GM19438 (cell line): ENCODE measurements around the gene CLDN9.
A peak's percentile ranks its signal among the peaks of the same experiment; 100 is the strongest.

Source experiments
- ATAC-seq: cut with Tn5 transposase; IDR thresholded peaks from one replicate; pipeline ENCODE4 v1.9.1; 2021; ENCODE audit warnings: low read depth; ENCODE audit not compliant: unreplicated experiment

CLDN9 gene

GRCh38 chr16:2973605-2974318, 39.0 kb upstream of the CLDN9 start:
- no peak for ATAC-seq

DNA sequence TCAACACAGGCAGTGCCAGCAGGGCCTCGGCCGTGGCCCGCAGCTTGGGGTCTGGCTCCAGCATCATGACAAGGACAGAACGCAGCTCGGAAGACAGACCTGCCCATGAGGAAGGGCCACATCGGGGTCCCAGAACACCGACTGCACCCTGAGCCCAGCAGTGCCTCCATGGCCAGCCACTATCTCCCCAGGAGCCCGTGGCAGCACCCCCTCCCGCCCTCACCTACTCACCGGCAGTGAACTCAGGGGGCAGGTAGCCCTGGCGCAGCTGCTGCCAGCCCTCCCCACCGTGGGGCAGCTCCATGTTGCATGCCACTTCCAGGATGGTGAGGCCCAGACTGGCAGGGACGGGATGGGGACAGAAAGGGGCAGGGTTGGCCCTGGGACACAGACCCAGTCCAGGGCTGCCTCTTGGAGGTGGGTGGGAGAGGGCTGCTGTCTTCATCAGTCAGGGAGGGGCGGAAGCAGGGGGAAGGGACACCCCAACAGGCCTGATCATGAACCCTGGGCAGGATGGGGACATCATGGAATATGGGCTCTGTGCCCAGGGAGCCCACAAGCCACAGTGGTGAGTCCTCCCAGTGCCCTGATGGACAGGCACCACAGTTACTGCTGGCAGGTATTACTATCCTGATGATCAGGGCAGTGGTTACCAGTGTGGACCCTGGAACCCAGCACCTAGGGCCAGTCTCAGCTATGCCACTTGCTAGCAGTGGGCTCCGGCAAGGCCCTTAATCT, 38.2 kb upstream of the CLDN9 start:
- ATAC-seq: no peak

GRCh38 chr16:2975161-2975795, 37.4 kb upstream of the CLDN9 start:
- no peak for ATAC-seq

DNA sequence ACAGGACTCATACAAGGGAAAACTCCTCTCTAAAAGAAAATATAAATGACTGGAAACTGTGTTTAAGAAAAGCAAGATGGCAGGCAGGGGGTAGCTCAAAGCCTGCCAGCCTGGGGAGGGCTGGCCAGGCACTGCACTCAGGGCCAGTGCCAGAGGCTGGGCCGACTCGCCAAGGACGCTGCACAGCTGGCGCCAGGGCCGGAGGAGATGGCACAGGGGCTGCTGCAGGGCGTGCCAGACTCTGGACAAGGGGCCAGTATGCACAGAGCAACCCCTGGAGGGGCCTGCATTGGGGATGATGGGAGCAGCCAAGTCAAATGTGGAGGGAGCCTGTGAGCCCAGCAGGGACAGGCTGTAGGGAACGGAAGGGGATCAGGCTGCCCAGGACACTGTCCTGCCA, 36.5 kb upstream of the CLDN9 start:
- no peak for ATAC-seq

- ATAC-seq: no peak
Measured at GRCh38 chr16:2976673-2977072, 36.0 kb upstream of the CLDN9 start.

DNA sequence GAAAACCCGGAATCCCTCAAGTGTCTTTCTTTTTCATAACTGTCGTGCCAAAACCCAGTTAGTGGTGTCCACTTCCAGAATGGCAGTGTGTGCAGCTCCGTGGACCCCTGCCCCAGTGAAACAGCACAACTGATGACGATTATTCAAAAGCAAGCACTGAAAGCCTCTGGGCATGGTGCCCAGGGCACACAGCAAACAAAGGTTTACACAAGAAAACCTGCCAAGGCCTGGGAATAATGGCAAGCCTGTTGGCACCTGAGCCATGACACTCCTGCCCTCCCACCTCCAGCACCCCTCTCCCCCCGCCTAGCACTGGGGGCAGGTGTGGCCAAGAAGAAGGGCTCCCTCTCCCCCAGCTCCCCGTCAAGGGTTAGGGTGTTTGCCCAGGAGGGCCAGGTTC, 35.3 kb upstream of the CLDN9 start:
- no peak for ATAC-seq

GRCh38 chr16:2979669-2980226, 33.0 kb upstream of the CLDN9 start:
- no peak for ATAC-seq

DNA sequence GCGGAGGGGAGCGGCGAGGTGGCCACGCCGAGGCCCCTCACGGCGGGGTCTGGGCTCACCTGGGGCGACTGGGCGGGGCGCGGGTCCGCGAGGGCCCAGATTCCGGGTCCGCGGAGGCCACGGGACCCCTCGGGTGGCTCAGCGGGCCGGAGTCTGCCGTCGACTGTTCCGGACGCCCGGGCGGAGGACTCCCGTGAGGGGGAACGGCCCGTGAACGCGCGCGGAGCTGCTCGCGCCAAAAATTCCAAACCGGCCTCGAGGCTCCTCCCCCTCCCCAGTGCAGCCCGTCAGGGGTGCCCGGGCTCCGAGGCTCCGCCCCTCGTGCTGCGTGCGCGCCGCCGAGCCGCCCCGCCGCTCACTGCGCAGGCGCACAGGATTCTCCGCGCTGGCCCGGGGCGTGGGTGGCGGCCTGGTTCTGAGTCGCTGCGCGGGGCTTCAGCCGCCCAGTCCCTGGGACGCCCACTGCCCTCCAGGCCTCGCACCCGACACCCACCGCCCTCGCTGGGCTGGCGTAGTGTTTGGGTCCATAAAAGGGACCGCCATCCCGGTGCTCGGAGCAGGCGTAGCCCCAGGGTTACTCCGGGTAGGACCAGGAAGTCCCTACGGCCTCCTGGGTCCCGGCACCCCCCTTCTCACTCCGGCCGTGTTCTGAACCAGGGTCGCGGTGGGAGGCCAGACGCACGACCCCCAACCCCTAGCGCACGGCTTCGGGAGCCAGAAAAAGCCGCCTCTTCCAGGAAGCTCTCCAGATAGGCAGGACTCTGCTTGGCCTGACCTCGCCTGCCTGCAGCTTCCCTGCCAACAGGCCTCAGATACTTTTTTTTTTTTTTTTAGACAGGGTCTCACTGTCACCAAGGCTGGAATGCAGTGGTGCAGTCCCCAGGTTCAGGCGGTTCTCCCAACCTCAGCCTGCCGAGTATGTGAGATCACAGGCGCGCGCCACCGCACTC, 32.2 kb upstream of the CLDN9 start, which contains the start of gene PKMYT1:
PKMYT1 (minus strand) TSS at position 220 of the 950 bp plus-strand sequence. CDS start 789 bp downstream, outside the sequence.
- ATAC-seq: peak; percentile 56

- ATAC-seq: no peak
Measured at GRCh38 chr16:2981177-2981898, 31.4 kb upstream of the CLDN9 start.

DNA sequence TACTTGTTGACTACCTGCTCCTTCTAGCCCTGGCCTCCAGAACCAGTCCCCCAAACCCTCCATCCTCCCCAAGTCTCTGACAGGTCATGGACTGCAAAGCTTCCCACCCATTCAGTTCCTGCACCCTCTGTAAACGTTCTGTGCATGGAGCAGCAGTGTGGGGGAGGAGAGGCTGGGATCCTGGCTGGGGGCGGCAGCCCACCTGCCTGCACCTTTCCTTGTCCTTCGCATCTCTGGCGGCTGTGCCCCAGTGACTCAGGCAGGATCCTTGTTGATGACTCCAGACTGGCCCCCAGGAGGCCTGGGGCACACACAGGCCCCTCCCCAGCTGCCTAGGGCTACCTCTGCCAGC, 30.8 kb upstream of the CLDN9 start:
- no peak for ATAC-seq

GRCh38 chr16:2982402-2982801, 30.3 kb upstream of the CLDN9 start:
- no peak for ATAC-seq

GRCh38 chr16:2983706-2984136, 29.0 kb upstream of the CLDN9 start:
- no peak for ATAC-seq

- ATAC-seq: no peak
Measured at GRCh38 chr16:2985462-2985861, 27.3 kb upstream of the CLDN9 start.

DNA sequence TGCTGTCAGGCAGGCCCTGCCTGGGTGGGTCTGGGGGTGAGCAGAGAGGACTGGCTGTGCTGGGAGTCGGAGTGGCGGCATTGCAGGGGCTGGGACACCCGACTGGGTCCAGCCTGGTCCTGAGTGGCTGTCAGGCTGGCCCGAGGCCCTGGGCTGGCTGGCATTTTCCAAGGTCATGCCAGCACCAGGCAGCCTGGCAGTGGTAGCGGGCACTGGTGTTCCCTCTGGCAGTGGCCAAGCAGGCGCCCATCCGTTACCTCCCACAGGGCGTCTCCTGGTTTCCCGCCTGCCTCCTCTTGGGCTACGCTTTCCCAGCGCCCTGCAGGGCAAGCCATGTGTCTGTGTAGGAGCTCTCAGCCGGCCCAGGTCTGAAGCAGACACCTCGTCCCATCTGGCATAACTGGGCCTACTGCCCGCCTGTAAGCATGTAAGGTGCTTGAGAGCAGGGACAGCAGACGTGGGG, 26.8 kb upstream of the CLDN9 start:
- no peak for ATAC-seq

DNA sequence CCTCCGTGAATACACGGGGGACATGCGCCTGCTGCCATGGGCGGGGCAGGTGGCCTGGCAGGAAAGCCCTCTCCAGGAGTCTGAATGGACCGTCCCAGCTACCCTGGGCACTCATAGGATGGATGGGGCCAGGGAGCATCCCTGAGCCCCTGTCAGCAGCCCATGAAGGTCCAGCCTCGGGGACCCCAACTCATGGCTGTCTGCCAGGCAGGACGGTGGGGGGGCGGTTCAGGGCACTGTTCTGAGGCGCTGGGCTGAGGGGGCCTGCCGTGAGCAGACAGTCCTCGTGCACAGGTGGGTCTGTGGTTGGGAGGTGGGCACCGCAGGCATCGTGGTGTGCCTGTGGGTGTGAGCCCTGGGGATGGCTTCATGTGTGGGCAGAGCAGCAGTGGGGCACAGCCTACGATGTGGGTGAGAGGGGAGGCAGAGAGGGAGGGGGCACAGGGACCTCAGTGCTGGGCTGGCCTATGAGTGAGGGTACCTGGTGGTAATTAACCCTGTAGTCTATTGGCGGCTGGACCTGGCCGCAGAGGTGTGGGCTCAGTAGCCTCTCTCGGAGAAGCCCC, 26.0 kb upstream of the CLDN9 start:
- no peak for ATAC-seq

DNA sequence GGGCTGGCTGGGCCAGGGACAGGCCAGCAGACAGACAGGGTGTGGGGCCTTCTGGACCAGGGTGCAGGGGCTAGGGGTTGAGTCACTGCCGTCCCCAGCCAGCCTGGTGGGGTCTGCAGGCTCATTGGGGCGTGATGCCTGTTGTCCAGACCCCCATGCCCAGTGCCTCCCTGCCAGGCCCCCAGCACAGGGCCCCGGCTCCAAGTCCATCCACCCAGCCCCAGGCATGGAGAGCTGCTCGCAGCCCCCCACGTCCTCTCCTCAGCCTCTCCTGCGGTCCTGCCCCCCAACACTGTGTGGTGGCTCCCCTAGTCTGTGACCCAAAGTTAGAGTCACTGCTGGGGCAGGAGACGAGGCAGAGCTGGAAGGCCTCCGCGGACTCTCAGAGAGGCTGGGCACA, 25.4 kb upstream of the CLDN9 start:
- ATAC-seq: no peak

GRCh38 chr16:2987833-2988232, 24.9 kb upstream of the CLDN9 start:
- ATAC-seq: no peak

GRCh38 chr16:2988590-2989099, 24.1 kb upstream of the CLDN9 start:
- ATAC-seq: no peak

- ATAC-seq: no peak
Measured at GRCh38 chr16:2990891-2991290, 21.8 kb upstream of the CLDN9 start.
